Endothelial cell of umbilical vein (primary cell): Measurements from ENCODE around the gene THUMPD3. TPM values are rescaled to one million over a fixed set of nuclear protein-coding genes. Genes with fewer than 3 reads are reported as not detected.

Source experiments
- BruUV-seq: library from RNA; stranded (reverse); fragments of 400-500 nt; replicated peaks from 2 replicates; lab custom pipeline; 2021; lab: Mats Ljungman, UMichigan
- CTCF ChIA-PET: fragments of 300-600, 350-600 bp; sonication (Branson Sonifier 250); formaldehyde crosslinking; loops from one replicate; lab custom pipeline; 2021; ENCODE audit warnings: antibody characterized with exemption, inconsistent platforms; lab: Charles Lee
- POLR2A ChIA-PET: fragments of 300-600, 350-600 bp; sonication (Branson Sonifier 250); formaldehyde crosslinking; loops from one replicate; lab custom pipeline; 2021; ENCODE audit warnings: antibody characterized with exemption, inconsistent platforms; lab: Charles Lee
- DNase-seq: peaks from one replicate; pipeline ENCODE4 v3.0.0-alpha.2; 2011; ENCODE audit warnings: low read depth, low spot score
- FAIRE-seq: peaks from 2 replicates; lab custom pipeline; 2011; peaks lifted over from hg19 to GRCh38; lab: Jason Lieb, UNC
- H2AFZ ChIP-seq: 2 replicates; pipeline ENCODE4 v1.6.0; 2012; ENCODE audit warnings: low read depth, low read length, control low read depth, inconsistent platforms
- H3K27ac ChIP-seq: 2 replicates; pipeline ENCODE4 v1.5.1; 2011; ENCODE audit warnings: low read depth, mild to moderate bottlenecking, control low read depth, low read length, moderate library complexity; ENCODE audit not compliant: insufficient read depth
- H3K27me3 ChIP-seq, 2 experiments: 2 replicates each; pipeline versions ENCODE4 v1.6.0 to v1.6.1; 2011; ENCODE audit warnings: low read length in 2 of 2, mixed read lengths in 1 of 2; ENCODE audit not compliant: control insufficient read depth in 2 of 2, insufficient read depth in 2 of 2
- H3K36me3 ChIP-seq, 2 experiments: 2 replicates in 1 of 2; 3 replicates in 1 of 2; pipeline ENCODE4 v1.5.1; 2011; ENCODE audit warnings: low read length in 2 of 2, mild to moderate bottlenecking in 1 of 2, moderate library complexity in 1 of 2; ENCODE audit not compliant: control insufficient read depth in 2 of 2, insufficient read depth in 2 of 2; ENCODE audit errors: extremely low read depth in 1 of 2
- H3K4me1 ChIP-seq: 3 replicates; pipeline ENCODE4 v1.5.1; 2011; ENCODE audit warnings: mild to moderate bottlenecking, low read length; ENCODE audit not compliant: control insufficient read depth, insufficient read depth; ENCODE audit errors: extremely low read depth
- H3K4me2 ChIP-seq: 2 replicates; pipeline ENCODE4 v1.6.1; 2011; ENCODE audit warnings: low read length, control low read depth, mixed read lengths; ENCODE audit not compliant: insufficient read depth
- H3K4me3 ChIP-seq, 3 experiments: fragments of 200-600 bp in 1 of 3; sonication (generic), shearing (Covaris generic) in 1 of 3; replicated peaks in 1 of 3; 2 replicates each; pipeline ENCODE4 v1.5.1; 2011 to 2016; ENCODE audit warnings: control low read depth in 3 of 3, low read length in 3 of 3, mild to moderate bottlenecking in 2 of 3, inconsistent platforms in 1 of 3, low read depth in 1 of 3, moderate library complexity in 1 of 3; ENCODE audit not compliant: insufficient read depth in 1 of 3
- H3K79me2 ChIP-seq: 2 replicates; pipeline ENCODE4 v1.6.0; 2012; ENCODE audit warnings: low read length, inconsistent platforms; ENCODE audit not compliant: control insufficient read depth, insufficient read depth
- H3K9ac ChIP-seq: replicated peaks from 2 replicates; pipeline ENCODE3; 2011; ENCODE audit warnings: low read length, control low read depth; ENCODE audit not compliant: insufficient read depth; ENCODE audit errors: extremely low read depth
- H3K9me1 ChIP-seq: replicated peaks from 3 replicates; pipeline ENCODE4 v1.6.0; 2011; ENCODE audit warnings: mild to moderate bottlenecking, low read length; ENCODE audit not compliant: control insufficient read depth, insufficient read depth; ENCODE audit errors: extremely low read depth
- H3K9me3 ChIP-seq: replicated peaks from 2 replicates; pipeline ENCODE4 v1.5.1; 2012; ENCODE audit warnings: low read length, inconsistent platforms; ENCODE audit not compliant: control insufficient read depth, insufficient read depth
- H4K20me1 ChIP-seq: replicated peaks from 2 replicates; pipeline ENCODE3; 2011; ENCODE audit warnings: mild to moderate bottlenecking, low read length; ENCODE audit not compliant: control insufficient read depth, insufficient read depth; ENCODE audit errors: extremely low read depth
- CTCF ChIP-seq, 2 donors: IDR thresholded peaks; 1 replicate in 1 of 2; 2 replicates in 1 of 2; pipeline ENCODE4 v1.5.1; 2011; ENCODE audit warnings: low read length in 2 of 2, mild to moderate bottlenecking in 2 of 2, moderate library complexity in 2 of 2, control low read depth in 1 of 2, inconsistent platforms in 1 of 2, low read depth in 1 of 2; ENCODE audit not compliant: insufficient read depth in 1 of 2; ENCODE audit errors: extremely low read depth in 1 of 2
- EZH2 ChIP-seq: IDR thresholded peaks from 2 replicates; pipeline ENCODE4 v1.6.1; 2012; ENCODE audit warnings: borderline replicate concordance, low read depth, mild to moderate bottlenecking, moderate library complexity, low read length, inconsistent platforms; ENCODE audit not compliant: severe bottlenecking
- FOS ChIP-seq: IDR thresholded peaks from 2 replicates; pipeline ENCODE4 v1.6.1; 2011; ENCODE audit warnings: mild to moderate bottlenecking, low read length, moderate library complexity, borderline replicate concordance; ENCODE audit not compliant: insufficient read depth
- GATA2 ChIP-seq: IDR thresholded peaks from 2 replicates; pipeline ENCODE4 v1.7.0; 2011; ENCODE audit warnings: low read depth, mild to moderate bottlenecking, moderate library complexity, mixed read lengths, low read length; ENCODE audit not compliant: insufficient read length, insufficient read depth
- JUN ChIP-seq: IDR thresholded peaks from 2 replicates; pipeline ENCODE4 v1.6.1; 2011; ENCODE audit warnings: borderline replicate concordance, low read depth; ENCODE audit not compliant: insufficient read length, insufficient read depth
- MAX ChIP-seq: IDR thresholded peaks from 2 replicates; pipeline ENCODE4 v1.6.1; 2011; ENCODE audit not compliant: insufficient read depth, insufficient read length
- MYC ChIP-seq: IDR thresholded peaks from one replicate; pipeline ENCODE4 v1.6.1; 2011; ENCODE audit warnings: mild to moderate bottlenecking, low read depth, low read length
- POLR2A ChIP-seq: IDR thresholded peaks from 2 replicates; pipeline ENCODE4 v1.6.1; 2012; ENCODE audit warnings: low read depth, mild to moderate bottlenecking, control low read depth, low read length
- POLR2AphosphoS5 ChIP-seq: IDR thresholded peaks from 2 replicates; pipeline ENCODE4 v1.6.1; 2012; ENCODE audit warnings: low read depth, mild to moderate bottlenecking, control low read depth, low read length, moderate library complexity; ENCODE audit not compliant: insufficient read depth
- dilution Hi-C: fragments of 300-500 bp; cut with MboI; formaldehyde crosslinking; loops from one replicate; pipeline ENCODE4 v1.15.0; 2019; ENCODE audit warnings: low sequenced_read_pairs; ENCODE audit not compliant: extremely low pct_ligation_motif_present
- intact Hi-C: fragments of 100-400 bp; cut with micrococcal nuclease; formaldehyde crosslinking; loops from one replicate; pipeline ENCODE4 v1.10.0; 2022
- polyA plus RNA-seq, 4 experiments: library from polyadenylated mRNA; depleted of rRNA in 3 of 4; stranded (reverse) in 3 of 4; unstranded in 1 of 4; fragments of >200 nt; gene quantifications; 2 replicates each; pipeline versions ENCODE4 v1.2.1 to v1.2.3, GENCODE V29; 2011 to 2012; ENCODE audit warnings: missing spikeins in 1 of 4
- total RNA-seq: library from RNA; stranded (reverse); gene quantifications from 2 replicates; pipeline ENCODE4 v1.2.3, GENCODE V29; 2021

The THUMPD3 gene
- total and polyA plus RNA-seq, 2 donors (not counting 3 experiments of a cell fraction or from before 2014, with no cell fraction given): 10.0 to 26.5 TPM

GRCh38 chr3:9386501-9387321, 23.9 kb downstream of the THUMPD3 start:
- TF ChIP-seq MAX (no peak), POLR2A (no peak), FOS (no peak)
- Histone ChIP-seq H3K4me3 (no peak overlapping the region), H2AFZ (no peak overlapping the region), H3K27me3 (no peaks in the 10 kb centered on the region), H3K9me3 (no peaks in the 10 kb centered on the region), H3K9ac (no peak overlapping the region), H3K9me1 (no peaks in the 10 kb centered on the region), H3K36me3 (peaks cover 29 to 41% of the 10 kb centered on the region in 2 experiments), H4K20me1 (no peaks in the 10 kb centered on the region), H3K4me2 (no peak overlapping the region), H3K4me1 (no peaks in the 10 kb centered on the region), H3K27ac (no peak overlapping the region), H3K79me2 (peaks cover 21% of the 10 kb centered on the region)
- no peak for FAIRE-seq
- ChIA-PET POLR2A (no interaction called here), CTCF (interaction anchor here (1.1 to 1.2 kb wide), 2 partner anchors 10 kb away, joined by 3 to 4 read pairs; no protein-coding TSS in a partner anchor)
- intact Hi-C loops (no loop called here), dilution Hi-C loops (no loop called here)
- no TSS peak for BruUV-seq
- no peak for DNase-seq

GRCh38 chr3:9387322-9387655, 24.4 kb downstream of the THUMPD3 start:
- FAIRE-seq (no peak), DNase-seq (no peak)
- peaks cover 26% of the 10 kb centered on the region for H3K79me2 ChIP-seq
- peaks cover 29 to 41% of the 10 kb centered on the region in 2 experiments for H3K36me3 ChIP-seq
- ChIA-PET CTCF (no interaction called here), POLR2A (no interaction called here)
- H3K4me1 ChIP-seq: peaks cover under 1% of the 10 kb centered on the region
- no peak overlapping the region for H3K9ac ChIP-seq
- BruUV-seq: no TSS peak
- H3K27me3 ChIP-seq: no peaks in the 10 kb centered on the region
- no peaks in the 10 kb centered on the region for H3K9me3 ChIP-seq
- H4K20me1 ChIP-seq: peaks cover 4% of the 10 kb centered on the region
- intact Hi-C loops (no loop called here), dilution Hi-C loops (no loop called here)
- TF ChIP-seq POLR2A (peak; percentile 39), JUN (no peak), MAX (no peak), CTCF (IDR thresholded peaks at IDR 0.05; ENCODE audit: extremely low read depth in 1 of 2, insufficient read depth in 1 of 2, low read depth in 1 of 2, low read length in 2 of 2) (no peak), POLR2AphosphoS5 (peak; percentile 41), EZH2 (no peak), FOS (no peak), MYC (no peak), GATA2 (no peak)
- H3K9me1 ChIP-seq: no peaks in the 10 kb centered on the region
- H3K27ac ChIP-seq: no peak overlapping the region
- H3K4me2 ChIP-seq: no peak overlapping the region
- no peak overlapping the region for H2AFZ ChIP-seq
- H3K4me3 ChIP-seq: no peak overlapping the region
